ENCODE results near the gene DCANP1. TPM values are rescaled to one million over a fixed set of nuclear protein-coding genes. Genes with fewer than 3 reads are reported as not detected.

The DCANP1 gene
- total and polyA plus RNA-seq, 9 of the 15 experiments (the other 6 are each of a cell fraction or from before 2014, with no cell fraction given): not detected

GRCh38 chr5:135471726-135472125, 24.6 kb upstream of the DCANP1 start (continued):
- no peak for TF ChIP-seq TBP (optimal IDR thresholded peaks at IDR 0.05; ENCODE audit: low read depth, low read length)
- TF ChIP-seq POLR2A (conservative IDR thresholded peaks at IDR 0.05): no peak
- no peak for TF ChIP-seq ZNF551 (CRISPR knock-in tag; IDR thresholded peaks at IDR 0.05)
- no peak for TF ChIP-seq MTF1 (CRISPR knock-in tag; IDR thresholded peaks at IDR 0.05; ENCODE audit: borderline replicate concordance)
- TF ChIP-seq BRD4 (IDR thresholded peaks at IDR 0.05): no peak
- TF ChIP-seq JUNB (CRISPR knock-in tag; conservative IDR thresholded peaks at IDR 0.05): no peak
- no peak for TF ChIP-seq TRIM28 (IDR thresholded peaks at IDR 0.05)
- TF ChIP-seq FUS (optimal IDR thresholded peaks at IDR 0.05; ENCODE audit: low read depth, low read length): no peak

- Histone ChIP-seq H3K9ac (ENCODE audit: insufficient read depth in 1 of 2, low read depth in 2 of 2, low read length in 2 of 2) (no peak overlapping the region), H4K20me1 (replicated peaks; ENCODE audit: control insufficient read depth, insufficient read depth, low read length) (peaks cover 2% of the 10 kb centered on the region; the same call in 1 of the 2 replicates), H3K27me3 (ENCODE audit: control insufficient read depth in 2 of 2, insufficient read depth in 2 of 2, low read length in 2 of 2) (peaks cover 0 to 7% of the 10 kb centered on the region in 2 experiments; a peak in 2 of 5 replicates), H3K4me1 (replicated peaks in 1 of 2; ENCODE audit: control insufficient read depth in 2 of 2, insufficient read depth in 2 of 2, low read length in 2 of 2) (peaks cover 4 to 15% of the 10 kb centered on the region in 2 experiments; a peak in 4 of 5 replicates), H3K79me2 (ENCODE audit: control insufficient read depth, insufficient read depth, low read length) (no peaks in the 10 kb centered on the region), H3K9me3 (replicated peaks; ENCODE audit: control insufficient read depth, insufficient read depth, low read depth, low read length) (no peaks in the 10 kb centered on the region), H3K27ac (ENCODE audit: extremely low read depth, low read depth, low read length) (no peak overlapping the region), H3K9me1 (ENCODE audit: control insufficient read depth, insufficient read depth, low read length) (no peaks in the 10 kb centered on the region), H3K4me2 (ENCODE audit: insufficient read depth, low read length) (no peak overlapping the region), H2AFZ (ENCODE audit: low read depth, low read length) (no peak overlapping the region), H3K36me3 (ENCODE audit: control insufficient read depth, insufficient read depth, low read length) (no peaks in the 10 kb centered on the region), H3K4me3 (no peak overlapping the region)
- DNase-seq (ENCODE audit: extremely low read depth in 1 of 4, low spot score in 3 of 4): no peak
- CTCF ChIA-PET (ENCODE audit: low intra/inter-chr PET ratio): no interaction called here
- intact Hi-C loops (cut with micrococcal nuclease) (loop anchor here (5.0 kb wide), 1 partner anchor 362 kb away; the partner anchor contains the start of gene SLC25A48), in situ Hi-C loops (cut with MboI) (loop anchor here (5.0 to 10.0 kb wide), 2 partner anchors 82 to 255 kb away; no protein-coding TSS in a partner anchor)
- no peak for ATAC-seq
- no TSS peak for BruUV-seq (replicated peaks)
- POLR2A ChIA-PET: no interaction called here
- FAIRE-seq: no peak
- WGBS (ENCODE audit: insufficient coverage, low coverage, missing lambda C conversion rate): 47% methylated on average over 5 of the region's 5 CpGs
- no peak for TF ChIP-seq ETV5 (CRISPR knock-in tag; IDR thresholded peaks at IDR 0.05; ENCODE audit: low read depth)
- TF ChIP-seq PRPF4 (IDR thresholded peaks at IDR 0.05; ENCODE audit: insufficient read depth, low read depth, low read length, poor library complexity, severe bottlenecking): no peak
- no peak for TF ChIP-seq MAZ (CRISPR knock-in tag; conservative IDR thresholded peaks at IDR 0.05 in 1 of 2, IDR thresholded peaks at IDR 0.05 in 1 of 2)
- no peak for TF ChIP-seq UBTF (IDR thresholded peaks at IDR 0.05; ENCODE audit: borderline replicate concordance in 1 of 2, low read depth in 2 of 2, low read length in 2 of 2)
- TF ChIP-seq WHSC1 (IDR thresholded peaks at IDR 0.05; ENCODE audit: low read length): no peak
- no peak for TF ChIP-seq ZC3H11A (IDR thresholded peaks at IDR 0.05; ENCODE audit: low read depth, low read length)
- no peak for TF ChIP-seq NCOA2 (IDR thresholded peaks at IDR 0.05; ENCODE audit: partially characterized antibody in 2 of 2)
- TF ChIP-seq HDGF (IDR thresholded peaks at IDR 0.05): no peak
- TF ChIP-seq ZKSCAN3 (CRISPR knock-in tag; IDR thresholded peaks at IDR 0.05): no peak
- TF ChIP-seq ZNF436 (CRISPR knock-in tag; IDR thresholded peaks at IDR 0.05): no peak
- TF ChIP-seq ARNT (IDR thresholded peaks at IDR 0.05): no peak
- TF ChIP-seq TAF15 (IDR thresholded peaks at IDR 0.05; ENCODE audit: low read depth, low read length): no peak
- TF ChIP-seq ZNF165 (CRISPR knock-in tag; IDR thresholded peaks at IDR 0.05; ENCODE audit: borderline replicate concordance): no peak
- TF ChIP-seq ZNF224 (CRISPR knock-in tag; IDR thresholded peaks at IDR 0.05): no peak
- no peak for TF ChIP-seq POLR2A (conservative IDR thresholded peaks at IDR 0.05)
- no peak for TF ChIP-seq SMAD4 (CRISPR knock-in tag; conservative IDR thresholded peaks at IDR 0.05)
- no peak for TF ChIP-seq MEF2A (IDR thresholded peaks at IDR 0.05; ENCODE audit: control insufficient read depth, low read depth, low read length)
Measured at GRCh38 chr5:135469911-135470310, 22.8 kb upstream of the DCANP1 start.
